ENCODE data around the gene KIF3C. TPM values are rescaled to one million over a fixed set of nuclear protein-coding genes. Genes with fewer than 3 reads are reported as not detected.
"Not testable (repeated sequence)": the region's sequence is repeated elsewhere in the genome, so short reads cannot be mapped to it uniquely, and the experiment has no call there.

Gene KIF3C
- total RNA-seq, 1 donor from 2014 or later, result 10.2 TPM

- intact Hi-C loops (cut with micrococcal nuclease), result no loop called here
Observed at GRCh38 chr2:25920786-25921415, 61.4 kb downstream of the KIF3C start.

DNA sequence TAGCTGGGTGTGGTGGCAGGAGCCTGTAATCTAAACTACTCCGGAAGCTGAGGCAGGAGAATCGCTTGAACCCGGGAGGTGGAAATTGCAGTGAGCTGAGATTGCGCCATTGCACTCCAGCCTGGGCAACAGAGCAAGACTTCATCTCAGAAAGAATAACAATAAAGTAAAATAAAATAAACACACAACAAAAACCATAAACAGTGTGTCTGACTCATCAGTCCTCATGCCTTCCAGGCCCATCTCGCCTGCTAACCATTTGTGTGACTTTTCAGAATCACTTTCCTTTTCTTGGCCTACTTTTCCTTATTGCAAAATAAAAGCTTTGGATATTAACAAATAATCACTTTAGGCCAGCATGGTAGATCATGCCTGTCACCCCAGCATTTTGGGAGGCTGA, 62.0 kb downstream of the KIF3C start:
- intact Hi-C loops (cut with micrococcal nuclease), result no loop called here

GRCh38 chr2:25917832-25918231, 64.5 kb downstream of the KIF3C start:
- intact Hi-C loops (cut with micrococcal nuclease), result loop anchor here (2.0 kb wide), 1 partner anchor 39 kb away; the partner anchor contains the start of gene ASXL2

- intact Hi-C loops (cut with micrococcal nuclease), result loop anchor here (2.0 kb wide), 1 partner anchor 39 kb away; the partner anchor contains the start of gene ASXL2
Observed at GRCh38 chr2:25917411-25917810, 64.9 kb downstream of the KIF3C start.

GRCh38 chr2:25915944-25916772, 66.1 kb downstream of the KIF3C start:
- intact Hi-C loops (cut with micrococcal nuclease), result loop anchor here (2.0 kb wide), 1 partner anchor 37 kb away; the partner anchor contains the start of gene ASXL2

DNA sequence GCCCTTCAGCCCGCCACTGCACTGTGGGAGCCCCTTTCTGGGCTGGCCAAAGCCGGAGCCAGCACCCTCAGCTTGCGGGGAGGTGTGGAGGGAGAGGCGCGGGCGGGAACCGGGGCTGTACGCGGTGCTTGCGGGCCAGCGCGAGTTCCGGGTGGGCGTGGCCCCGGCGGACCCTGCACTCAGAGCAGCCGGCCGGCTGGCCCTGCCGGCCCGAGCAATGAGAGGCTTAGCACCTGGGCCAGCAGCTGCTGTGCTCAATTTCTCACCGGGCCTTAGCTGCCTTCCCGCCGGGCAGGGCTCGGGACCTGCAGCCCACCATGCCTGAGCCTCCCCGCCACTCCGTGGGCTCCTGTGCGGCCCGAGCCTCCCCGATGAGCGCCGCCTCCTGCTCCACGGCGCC, 66.9 kb downstream of the KIF3C start:
- intact Hi-C loops (cut with micrococcal nuclease), result not testable (repeated sequence)

GRCh38 chr2:25913696-25913973, 68.7 kb downstream of the KIF3C start:
- intact Hi-C loops (cut with micrococcal nuclease), result not testable (repeated sequence)

GRCh38 chr2:25912851-25913695, 69.2 kb downstream of the KIF3C start:
- intact Hi-C loops (cut with micrococcal nuclease), result no loop called here

DNA sequence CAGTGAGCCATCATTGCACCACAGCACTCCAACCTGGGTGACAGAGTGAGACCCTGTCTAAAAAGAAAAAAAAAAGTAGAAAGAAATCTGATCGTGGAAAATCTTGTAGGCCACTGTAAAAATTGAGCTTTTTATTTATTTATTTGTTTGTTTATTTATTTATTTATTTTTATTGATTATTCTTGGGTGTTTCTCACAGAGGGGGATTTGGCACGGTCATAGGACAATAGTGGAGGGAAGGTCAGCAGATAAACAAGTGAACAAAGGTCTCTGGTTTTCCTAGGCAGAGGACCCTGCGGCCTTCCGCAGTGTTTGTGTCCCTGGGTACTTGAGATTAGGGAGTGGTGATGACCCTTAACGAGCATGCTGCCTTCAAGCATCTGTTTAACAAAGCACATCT, 72.7 kb downstream of the KIF3C start:
- intact Hi-C loops (cut with micrococcal nuclease), result not testable (repeated sequence)

DNA sequence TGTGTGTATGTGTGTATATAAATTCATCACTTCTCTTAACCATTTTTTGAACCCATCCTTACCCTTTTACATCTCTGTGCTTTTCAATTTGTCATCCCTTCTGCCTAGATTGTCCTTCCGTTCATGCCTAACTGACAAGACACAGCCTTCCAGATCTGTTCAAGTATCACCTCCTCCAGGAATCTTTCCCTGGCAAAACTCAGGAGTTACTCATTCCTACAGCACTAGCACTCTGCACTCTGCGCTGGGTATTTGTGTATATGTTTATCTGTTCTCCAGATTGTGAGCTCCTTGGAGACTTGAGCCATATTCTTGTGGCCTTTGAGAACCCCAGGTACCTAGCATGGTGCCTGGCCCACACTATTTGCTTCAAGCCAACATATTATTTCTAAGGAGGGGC, 77.2 kb downstream of the KIF3C start:
- intact Hi-C loops (cut with micrococcal nuclease), result no loop called here

DNA sequence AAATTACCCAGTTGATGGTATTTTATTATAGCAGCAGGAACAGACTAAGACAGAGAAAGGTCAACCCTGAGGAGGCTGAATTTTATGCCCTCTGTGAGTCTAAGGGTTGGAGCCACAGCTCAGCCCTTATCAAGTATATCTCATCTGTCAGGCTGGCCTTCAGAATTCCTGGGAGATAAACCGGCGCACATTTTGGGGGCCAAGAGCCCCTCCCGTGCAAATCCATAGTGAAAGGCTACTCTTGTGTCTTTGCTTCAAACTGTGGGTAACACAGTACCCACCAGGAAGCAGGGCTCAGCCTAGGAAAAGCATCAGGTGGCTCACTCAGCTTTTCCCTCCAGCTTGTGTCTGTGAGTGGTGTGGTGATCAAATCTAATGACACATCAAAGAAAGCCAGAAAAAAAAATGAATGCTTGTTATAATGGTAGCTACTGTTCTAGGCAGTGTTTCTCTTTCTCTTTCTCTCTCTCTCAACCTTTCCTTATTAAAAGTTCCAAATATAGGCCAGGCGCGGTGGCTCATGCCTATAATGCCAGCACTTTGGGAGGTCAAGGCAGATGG, 79.0 kb downstream of the KIF3C start:
- intact Hi-C loops (cut with micrococcal nuclease), result no loop called here

GRCh38 chr2:25899404-25899970, 82.8 kb downstream of the KIF3C start:
- intact Hi-C loops (cut with micrococcal nuclease), result no loop called here

DNA sequence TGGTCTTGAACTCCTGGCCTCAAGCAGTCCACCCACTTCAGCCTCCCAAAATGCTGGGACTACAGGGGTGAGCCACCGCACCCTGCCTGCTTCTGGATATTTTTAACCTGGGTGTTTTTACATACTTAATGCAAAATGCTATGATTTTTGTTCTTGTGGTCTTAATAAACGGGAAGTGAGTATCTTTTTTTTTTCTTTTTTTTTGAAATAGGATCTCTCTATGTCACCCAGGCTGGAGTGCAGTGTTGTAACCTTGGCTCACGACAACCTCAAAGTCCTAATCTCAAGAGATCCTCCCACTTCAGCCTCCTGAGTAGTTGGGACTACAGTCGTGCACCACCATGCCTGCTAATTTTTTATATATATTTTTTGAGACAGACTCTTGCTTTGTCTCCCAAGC, 84.8 kb downstream of the KIF3C start:
- intact Hi-C loops (cut with micrococcal nuclease), result no loop called here

DNA sequence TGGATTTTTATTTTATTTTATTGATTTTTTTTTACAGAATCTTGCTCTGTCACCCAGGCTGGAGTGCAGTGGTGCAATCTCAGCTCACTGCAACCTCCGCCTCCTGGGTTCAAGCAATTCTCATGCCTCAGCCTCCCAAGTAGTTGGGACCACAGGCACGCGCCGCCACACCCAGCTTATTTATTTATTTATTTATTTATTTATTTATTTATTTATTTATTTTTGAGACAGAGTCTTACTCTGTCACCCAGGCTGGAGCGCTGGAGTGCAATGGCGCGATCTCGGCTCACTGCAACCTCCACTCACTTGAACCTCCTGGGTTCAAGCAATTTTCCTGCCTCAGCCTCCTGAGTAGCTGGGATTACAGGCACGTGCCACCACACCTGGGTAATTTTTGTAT, 86.0 kb downstream of the KIF3C start:
- intact Hi-C loops (cut with micrococcal nuclease), result not testable (repeated sequence)

DNA sequence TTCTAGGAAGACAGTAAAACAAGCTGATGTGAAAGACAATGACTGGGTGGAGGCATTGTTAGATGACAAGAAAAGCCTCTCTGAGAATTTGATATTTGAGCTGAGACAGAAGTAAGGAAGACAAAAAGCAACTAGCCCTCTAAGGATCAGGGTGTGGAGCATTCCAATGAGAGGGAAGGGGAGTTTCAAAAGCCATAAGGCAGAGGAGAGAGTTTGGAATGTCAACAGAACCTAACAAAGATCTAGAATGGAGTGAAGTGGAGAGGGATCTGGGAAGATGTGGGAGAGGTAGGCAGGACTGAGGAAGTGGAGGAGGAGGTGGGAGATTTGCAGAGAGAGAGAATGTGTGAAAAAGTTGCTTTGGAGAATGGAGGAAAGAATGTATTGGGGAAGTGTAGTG, 86.7 kb downstream of the KIF3C start:
- intact Hi-C loops (cut with micrococcal nuclease), result no loop called here

DNA sequence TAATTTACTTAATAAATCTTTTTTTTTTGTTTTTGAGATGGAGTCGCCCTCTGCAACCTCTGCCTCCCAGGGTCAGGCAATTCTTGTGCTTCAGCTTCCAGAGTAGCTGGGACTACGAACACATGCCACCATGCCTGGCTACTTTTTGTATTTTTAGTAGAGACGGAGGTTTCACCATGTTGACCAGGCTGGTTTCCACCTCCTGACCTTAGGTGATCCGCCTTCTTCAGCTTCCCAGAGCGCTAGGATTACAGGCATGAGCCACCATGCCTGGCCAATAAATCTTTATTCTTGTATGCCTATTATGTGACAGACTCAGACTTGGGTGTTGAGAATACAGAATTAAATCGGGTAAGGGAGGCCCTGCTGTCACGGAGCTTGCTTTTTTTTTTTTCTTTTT, 87.3 kb downstream of the KIF3C start:
- intact Hi-C loops (cut with micrococcal nuclease), result no loop called here

DNA sequence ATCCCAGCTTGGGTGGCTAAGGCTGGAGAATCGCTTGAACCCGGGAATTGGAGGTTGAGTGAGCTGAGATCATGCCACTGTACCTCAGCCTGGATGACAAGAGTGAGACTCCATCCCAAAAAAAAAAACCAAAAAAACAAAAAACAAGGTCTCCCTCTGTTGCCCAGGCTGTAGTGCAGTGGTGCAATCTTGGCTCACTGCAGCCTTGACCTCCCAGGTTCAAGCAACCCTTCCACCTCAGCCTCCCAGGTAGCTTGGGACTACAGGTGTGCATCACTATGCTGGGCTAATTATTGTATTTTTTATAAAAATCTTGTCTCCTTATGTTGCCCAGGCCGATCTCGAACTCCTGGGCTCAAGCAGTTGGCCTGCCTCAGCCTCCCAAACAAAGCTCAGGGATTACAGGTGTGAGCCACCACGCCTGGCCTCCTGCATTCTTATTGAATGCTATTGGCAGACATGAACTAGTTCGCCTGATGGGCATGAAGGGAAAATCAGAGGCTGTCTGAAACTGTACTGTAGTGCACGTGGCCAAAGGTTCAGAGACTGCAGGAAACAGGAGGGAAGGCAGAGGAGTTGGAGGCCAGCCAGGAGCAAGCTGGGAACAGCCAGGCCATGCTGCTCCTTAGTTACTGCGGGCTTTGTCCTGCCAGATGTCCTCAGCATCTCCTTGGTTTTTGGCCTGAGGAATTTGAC, 88.0 kb downstream of the KIF3C start:
- intact Hi-C loops (cut with micrococcal nuclease), result no loop called here

GRCh38 chr2:25891672-25892071, 90.6 kb downstream of the KIF3C start:
- intact Hi-C loops (cut with micrococcal nuclease), result no loop called here

GRCh38 chr2:25887624-25888242, 94.6 kb downstream of the KIF3C start:
- intact Hi-C loops (cut with micrococcal nuclease), result no loop called here

DNA sequence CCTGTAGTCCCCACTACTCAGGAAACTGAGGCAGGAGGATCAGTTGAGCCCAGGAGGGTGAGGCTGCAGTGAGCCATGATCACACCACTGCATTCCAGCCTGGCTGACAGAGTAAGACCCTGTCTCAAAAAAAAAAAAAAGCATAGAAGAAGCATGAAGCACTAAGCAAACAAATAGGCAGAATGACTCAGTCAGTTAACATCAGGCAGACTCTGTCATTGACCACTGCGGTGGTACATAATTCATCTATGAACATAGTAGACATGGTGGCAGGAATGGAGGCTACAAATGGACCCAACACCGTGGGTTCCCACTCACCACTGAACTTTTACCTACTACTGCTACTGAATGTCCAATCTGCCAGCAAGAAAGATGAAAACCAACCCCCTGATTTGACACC, 96.4 kb downstream of the KIF3C start:
- intact Hi-C loops (cut with micrococcal nuclease), result no loop called here

All from T-helper 2 cell treated with Interferon-gamma antibody and Interleukin-4, amounts not matched to agents 100 ng/mL and 5 ng/mL, for 36 hours (primary cell).